Esophagus mucosa (tissue), 1 donor: ENCODE data around the gene NLGN4X. TPM values are rescaled to one million over a fixed set of nuclear protein-coding genes. Genes with fewer than 3 reads are reported as not detected.

Experiments used
- ATAC-seq: fragments of 200-7000 bp; cut with Tn5 transposase; one replicate; pipeline ENCODE4 v1.9.1; 2020
- total RNA-seq: library from RNA; stranded (reverse); gene quantifications from one replicate; pipeline ENCODE4 v1.2.4, GENCODE V29; 2023
- donor health status: DM: yes; HTN: yes; CAD: no.

The NLGN4X gene
- total RNA-seq, 1 donor from 2014 or later, result 1.00 TPM

DNA sequence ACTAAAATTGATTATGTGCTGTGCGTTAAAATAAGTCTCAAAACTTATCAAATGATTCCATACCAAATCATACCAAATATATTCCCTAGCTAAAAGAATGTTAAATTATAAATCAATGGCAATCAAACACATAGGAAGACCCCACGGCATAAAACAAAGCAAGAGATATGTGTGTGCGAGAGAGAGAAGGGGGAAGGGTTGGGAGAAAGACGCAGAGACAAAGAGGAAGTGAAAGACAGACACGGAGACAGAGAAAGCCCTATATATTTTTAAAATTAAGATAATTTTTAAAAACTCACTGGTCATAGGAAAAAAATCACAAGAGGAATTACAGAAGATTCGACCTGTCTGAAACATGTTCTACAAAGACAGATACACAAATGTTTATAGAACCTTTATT is 371.4 kb downstream of the NLGN4X start:
- ATAC-seq, result no peak

DNA sequence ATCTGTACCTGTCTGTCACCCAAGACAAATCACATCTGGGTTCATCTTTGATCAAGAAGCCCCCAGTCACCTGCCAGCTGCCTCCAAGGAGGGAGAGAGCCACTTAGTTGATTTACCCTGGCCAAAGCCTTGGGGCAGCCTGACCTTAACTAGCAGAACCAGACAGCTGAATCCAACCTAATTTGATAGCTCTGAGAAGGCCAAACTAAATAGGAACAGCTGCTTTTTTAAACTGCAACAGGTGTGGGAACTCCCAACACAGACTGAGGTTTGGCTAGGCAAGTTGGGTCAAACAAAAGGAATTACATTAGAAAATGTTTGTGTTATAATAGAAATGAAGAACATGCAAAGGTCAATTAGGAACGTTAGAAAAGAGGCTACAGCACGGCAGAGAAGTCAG is 375.7 kb downstream of the NLGN4X start:
- no peak for ATAC-seq

DNA sequence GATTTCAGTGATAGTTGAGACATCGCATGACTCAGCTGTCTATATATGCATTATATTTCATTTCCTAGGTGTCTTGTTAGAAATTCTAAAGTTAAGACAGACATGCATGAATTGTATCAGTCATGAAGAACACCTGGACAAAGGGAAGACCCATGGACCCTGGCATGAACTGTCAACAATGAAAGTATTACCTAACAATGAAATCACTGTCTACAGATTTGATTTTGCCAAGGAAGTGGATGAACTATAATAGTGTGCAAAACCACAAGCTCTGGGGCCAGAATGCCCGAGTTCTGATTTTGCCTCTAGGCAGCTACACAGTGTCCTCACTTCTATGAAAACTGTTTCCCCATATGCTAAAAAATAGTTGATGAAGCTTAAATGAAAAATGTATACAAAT is 386.1 kb downstream of the NLGN4X start:
- ATAC-seq, result no peak
